HG02884 (cell line): ENCODE measurements around the gene BCL2L15.

Experiments
- ATAC-seq: cut with Tn5 transposase; IDR thresholded peaks from one replicate; pipeline ENCODE4 v1.9.1; 2021; ENCODE audit warnings: mild to moderate bottlenecking, moderate library complexity; ENCODE audit not compliant: unreplicated experiment

BCL2L15 gene

DNA sequence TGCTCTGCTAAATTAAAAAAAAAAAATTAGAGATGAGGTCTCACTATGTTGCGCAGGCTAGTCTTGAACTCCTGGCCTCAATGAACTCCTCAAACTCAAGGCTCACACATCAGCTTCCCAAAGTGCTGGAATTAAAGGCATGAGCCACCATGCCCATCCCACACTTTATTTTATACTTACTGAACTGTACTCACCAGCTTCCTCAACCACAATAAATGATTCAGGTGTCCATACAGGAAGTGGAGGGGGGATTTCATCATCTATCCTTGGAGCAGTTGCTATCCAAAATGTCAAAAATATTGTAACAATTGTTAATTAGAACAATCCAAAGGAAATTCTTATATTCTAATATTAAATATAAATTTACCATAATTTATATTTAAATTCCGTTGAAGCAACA, 52.7 kb downstream of the BCL2L15 start:
- ATAC-seq, result no peak
